ENCODE data around the gene HSPD1. TPM values are rescaled to one million over a fixed set of nuclear protein-coding genes. Genes with fewer than 3 reads are reported as not detected.

The HSPD1 gene
- total RNA-seq, 1 experiment from 2014 or later, result 995 TPM

DNA sequence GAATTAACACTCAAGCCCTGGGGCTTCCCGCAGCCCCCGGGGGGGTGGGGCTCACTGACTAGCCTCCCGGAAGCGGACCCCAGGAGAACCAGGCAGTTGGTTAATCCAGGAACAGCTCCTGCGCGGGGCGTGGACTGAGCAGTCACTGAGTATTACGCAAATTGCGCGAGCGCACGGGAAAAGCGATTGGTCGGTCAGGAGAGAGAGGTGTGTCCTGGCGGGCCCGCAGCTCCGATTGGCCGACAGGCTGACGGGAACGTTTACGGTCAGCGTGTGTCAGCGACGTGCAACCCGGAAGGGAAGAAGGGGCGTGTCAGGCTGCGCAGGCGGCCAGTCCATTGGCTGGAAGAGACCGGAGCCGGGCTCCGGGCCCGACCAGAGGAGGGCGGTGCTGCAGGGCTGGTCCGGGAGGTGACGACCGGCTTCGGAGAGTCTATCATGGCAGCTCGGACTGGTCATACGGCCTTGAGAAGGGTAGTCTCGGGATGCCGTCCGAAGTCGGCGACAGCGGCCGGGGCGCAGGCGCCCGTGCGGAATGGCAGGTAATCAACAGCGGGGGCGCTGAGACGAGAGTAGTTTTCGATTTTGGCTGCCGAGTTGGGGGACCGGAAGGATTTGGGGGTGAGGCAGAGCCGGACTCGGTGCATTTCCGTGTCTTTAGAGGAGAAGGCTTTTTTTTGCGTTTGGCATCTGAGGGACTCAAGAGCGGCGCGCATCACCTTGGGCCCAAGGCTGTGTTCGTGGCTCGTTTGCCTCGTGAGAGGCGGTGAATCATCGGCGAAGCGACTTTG lies 46.3 kb downstream of the HSPD1 start, which contains the start of gene COQ10B (continued):
- TF ChIP-seq, protein P1, sequence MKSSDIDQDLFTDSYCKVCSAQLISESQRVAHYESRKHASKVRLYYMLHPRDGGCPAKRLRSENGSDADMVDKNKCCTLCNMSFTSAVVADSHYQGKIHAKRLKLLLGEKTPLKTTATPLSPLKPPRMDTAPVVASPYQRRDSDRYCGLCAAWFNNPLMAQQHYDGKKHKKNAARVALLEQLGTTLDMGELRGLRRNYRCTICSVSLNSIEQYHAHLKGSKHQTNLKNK (CRISPR knock-in tag; IDR thresholded peaks at IDR 0.05), result no peak
- TF ChIP-seq ARID4B (CRISPR knock-in tag; IDR thresholded peaks at IDR 0.05; ENCODE audit: borderline replicate concordance) (no peak; the same call in 1 of the 2 replicates), PRRX2 (CRISPR knock-in tag; IDR thresholded peaks at IDR 0.05) (no peak), ZNF317 (CRISPR knock-in tag; IDR thresholded peaks at IDR 0.05; ENCODE audit: borderline replicate concordance, low read depth) (no peak), HMGA2 (CRISPR knock-in tag; IDR thresholded peaks at IDR 0.05) (no peak), JAZF1 (CRISPR knock-in tag; IDR thresholded peaks at IDR 0.05) (no peak), E2F1 (CRISPR knock-in tag; IDR thresholded peaks at IDR 0.05) (0 out of 2 replicates have a peak, but pooled peaks have one; percentile 26), KAT7 (CRISPR knock-in tag; IDR thresholded peaks at IDR 0.05; ENCODE audit: borderline replicate concordance) (no peak), NFATC4 (CRISPR knock-in tag; IDR thresholded peaks at IDR 0.05) (no peak), MXD4 (CRISPR knock-in tag; IDR thresholded peaks at IDR 0.05; ENCODE audit: borderline replicate concordance) (no peak), TP53 (CRISPR knock-in tag; IDR thresholded peaks at IDR 0.05) (no peak), STAT6 (CRISPR knock-in tag; conservative IDR thresholded peaks at IDR 0.05; ENCODE audit: low read depth) (no peak), CTCF (IDR thresholded peaks at IDR 0.05) (no peak), SOX15 (CRISPR knock-in tag; IDR thresholded peaks at IDR 0.05) (no peak), GTF2I (CRISPR knock-in tag; conservative IDR thresholded peaks at IDR 0.05) (no peak)
- TF ChIP-seq, protein P2, sequence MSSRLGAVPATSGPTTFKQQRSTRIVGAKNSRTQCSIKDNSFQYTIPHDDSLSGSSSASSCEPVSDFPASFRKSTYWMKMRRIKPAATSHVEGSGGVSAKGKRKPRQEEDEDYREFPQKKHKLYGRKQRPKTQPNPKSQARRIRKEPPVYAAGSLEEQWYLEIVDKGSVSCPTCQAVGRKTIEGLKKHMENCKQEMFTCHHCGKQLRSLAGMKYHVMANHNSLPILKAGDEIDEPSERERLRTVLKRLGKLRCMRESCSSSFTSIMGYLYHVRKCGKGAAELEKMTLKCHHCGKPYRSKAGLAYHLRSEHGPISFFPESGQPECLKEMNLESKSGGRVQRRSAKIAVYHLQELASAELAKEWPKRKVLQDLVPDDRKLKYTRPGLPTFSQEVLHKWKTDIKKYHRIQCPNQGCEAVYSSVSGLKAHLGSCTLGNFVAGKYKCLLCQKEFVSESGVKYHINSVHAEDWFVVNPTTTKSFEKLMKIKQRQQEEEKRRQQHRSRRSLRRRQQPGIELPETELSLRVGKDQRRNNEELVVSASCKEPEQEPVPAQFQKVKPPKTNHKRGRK (CRISPR knock-in tag; IDR thresholded peaks at IDR 0.05; ENCODE audit: borderline replicate concordance), result no peak
- TF ChIP-seq, protein P3, sequence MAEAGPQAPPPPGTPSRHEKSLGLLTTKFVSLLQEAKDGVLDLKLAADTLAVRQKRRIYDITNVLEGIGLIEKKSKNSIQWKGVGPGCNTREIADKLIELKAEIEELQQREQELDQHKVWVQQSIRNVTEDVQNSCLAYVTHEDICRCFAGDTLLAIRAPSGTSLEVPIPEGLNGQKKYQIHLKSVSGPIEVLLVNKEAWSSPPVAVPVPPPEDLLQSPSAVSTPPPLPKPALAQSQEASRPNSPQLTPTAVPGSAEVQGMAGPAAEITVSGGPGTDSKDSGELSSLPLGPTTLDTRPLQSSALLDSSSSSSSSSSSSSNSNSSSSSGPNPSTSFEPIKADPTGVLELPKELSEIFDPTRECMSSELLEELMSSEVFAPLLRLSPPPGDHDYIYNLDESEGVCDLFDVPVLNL (CRISPR knock-in tag; IDR thresholded peaks at IDR 0.05; ENCODE audit: borderline replicate concordance, low read depth), result no peak
- TF ChIP-seq, protein P4, sequence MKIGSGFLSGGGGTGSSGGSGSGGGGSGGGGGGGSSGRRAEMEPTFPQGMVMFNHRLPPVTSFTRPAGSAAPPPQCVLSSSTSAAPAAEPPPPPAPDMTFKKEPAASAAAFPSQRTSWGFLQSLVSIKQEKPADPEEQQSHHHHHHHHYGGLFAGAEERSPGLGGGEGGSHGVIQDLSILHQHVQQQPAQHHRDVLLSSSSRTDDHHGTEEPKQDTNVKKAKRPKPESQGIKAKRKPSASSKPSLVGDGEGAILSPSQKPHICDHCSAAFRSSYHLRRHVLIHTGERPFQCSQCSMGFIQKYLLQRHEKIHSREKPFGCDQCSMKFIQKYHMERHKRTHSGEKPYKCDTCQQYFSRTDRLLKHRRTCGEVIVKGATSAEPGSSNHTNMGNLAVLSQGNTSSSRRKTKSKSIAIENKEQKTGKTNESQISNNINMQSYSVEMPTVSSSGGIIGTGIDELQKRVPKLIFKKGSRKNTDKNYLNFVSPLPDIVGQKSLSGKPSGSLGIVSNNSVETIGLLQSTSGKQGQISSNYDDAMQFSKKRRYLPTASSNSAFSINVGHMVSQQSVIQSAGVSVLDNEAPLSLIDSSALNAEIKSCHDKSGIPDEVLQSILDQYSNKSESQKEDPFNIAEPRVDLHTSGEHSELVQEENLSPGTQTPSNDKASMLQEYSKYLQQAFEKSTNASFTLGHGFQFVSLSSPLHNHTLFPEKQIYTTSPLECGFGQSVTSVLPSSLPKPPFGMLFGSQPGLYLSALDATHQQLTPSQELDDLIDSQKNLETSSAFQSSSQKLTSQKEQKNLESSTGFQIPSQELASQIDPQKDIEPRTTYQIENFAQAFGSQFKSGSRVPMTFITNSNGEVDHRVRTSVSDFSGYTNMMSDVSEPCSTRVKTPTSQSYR (CRISPR knock-in tag; IDR thresholded peaks at IDR 0.05), result no peak
- TF ChIP-seq, protein P5, sequence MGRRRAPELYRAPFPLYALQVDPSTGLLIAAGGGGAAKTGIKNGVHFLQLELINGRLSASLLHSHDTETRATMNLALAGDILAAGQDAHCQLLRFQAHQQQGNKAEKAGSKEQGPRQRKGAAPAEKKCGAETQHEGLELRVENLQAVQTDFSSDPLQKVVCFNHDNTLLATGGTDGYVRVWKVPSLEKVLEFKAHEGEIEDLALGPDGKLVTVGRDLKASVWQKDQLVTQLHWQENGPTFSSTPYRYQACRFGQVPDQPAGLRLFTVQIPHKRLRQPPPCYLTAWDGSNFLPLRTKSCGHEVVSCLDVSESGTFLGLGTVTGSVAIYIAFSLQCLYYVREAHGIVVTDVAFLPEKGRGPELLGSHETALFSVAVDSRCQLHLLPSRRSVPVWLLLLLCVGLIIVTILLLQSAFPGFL (CRISPR knock-in tag; IDR thresholded peaks at IDR 0.05; ENCODE audit: borderline replicate concordance), result 0 out of 2 replicates have a peak, but pooled peaks have one; percentile 53
